IPS-NIHi7 (cell line): ENCODE measurements around the gene L3MBTL2.
"Not testable (repeated sequence)": the region's sequence is repeated elsewhere in the genome, so short reads cannot be mapped to it uniquely, and the experiment has no call there.

ENCODE experiments used
- DNase-seq: peaks from one replicate; pipeline ENCODE4 v3.0.0; 2012; ENCODE audit warnings: mixed read lengths; ENCODE audit errors: extremely low spot score

The L3MBTL2 gene

GRCh38 chr22:41204992-41205900 is at the start of gene L3MBTL2:
Gene L3MBTL2 (plus strand): TSS chr22:41205312. CDS start chr22:41205363, 51 bp downstream.
- DNase-seq = peak; percentile 100

GRCh38 chr22:41157083-41157482 is 48.0 kb upstream of the L3MBTL2 start:
- no peak for DNase-seq

DNA sequence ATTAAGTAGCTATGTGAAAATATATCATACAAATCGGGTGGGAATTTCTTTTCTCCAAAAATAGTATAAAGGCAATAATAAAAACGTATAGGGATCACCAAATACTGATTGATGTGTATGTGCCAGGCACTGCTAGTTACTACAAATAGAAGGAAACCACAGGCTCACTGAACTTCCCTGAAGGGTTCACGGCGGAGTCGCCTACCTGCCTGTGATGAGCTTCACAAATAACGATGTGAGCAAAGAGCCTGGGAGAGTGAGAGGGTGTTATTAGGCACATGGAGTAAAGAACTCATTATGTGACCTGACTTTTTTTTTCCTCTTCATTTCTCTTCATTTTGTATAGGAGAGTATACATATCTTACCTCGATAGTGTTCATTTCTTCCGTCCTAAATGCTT is 36.0 kb upstream of the L3MBTL2 start:
- no peak for DNase-seq

DNA sequence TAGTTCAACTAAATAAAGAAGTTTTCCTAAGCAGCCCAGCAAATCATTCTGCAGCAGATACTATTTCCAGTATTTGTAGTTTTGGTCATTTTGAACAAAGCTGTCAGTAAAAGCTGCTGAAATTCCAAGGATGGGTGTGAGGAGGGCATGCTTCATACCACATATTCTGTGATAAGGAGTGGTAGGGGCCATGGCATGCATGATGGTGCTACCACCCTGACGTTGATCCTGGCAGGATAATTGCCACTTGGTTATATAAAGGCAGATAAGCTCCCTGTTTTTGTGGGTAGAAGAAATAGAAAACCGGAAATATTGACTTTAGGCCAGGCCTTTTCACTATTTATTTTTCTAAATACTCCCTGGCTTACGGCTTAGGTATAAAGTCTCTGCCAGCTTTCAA is 33.1 kb upstream of the L3MBTL2 start:
- DNase-seq = no peak

DNA sequence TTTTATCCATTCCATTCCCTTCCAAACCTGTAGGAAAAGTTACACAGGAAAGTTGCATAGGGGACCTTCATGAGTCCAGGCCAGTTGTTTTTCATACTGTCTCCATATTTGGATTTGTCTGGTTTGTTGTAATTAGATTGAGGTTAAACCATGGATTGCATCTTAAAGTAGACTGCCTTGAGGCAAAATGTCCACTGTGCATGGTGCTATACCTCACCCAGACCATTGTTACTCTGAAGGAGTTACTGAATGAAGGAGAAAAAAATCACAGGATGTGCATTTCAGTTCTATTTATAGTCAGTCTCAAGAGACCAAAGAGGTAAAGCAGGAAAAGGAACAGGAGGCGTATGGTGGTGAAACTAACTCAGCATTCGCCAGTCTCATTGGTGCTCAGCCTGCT is 29.6 kb upstream of the L3MBTL2 start:
- DNase-seq = no peak

DNA sequence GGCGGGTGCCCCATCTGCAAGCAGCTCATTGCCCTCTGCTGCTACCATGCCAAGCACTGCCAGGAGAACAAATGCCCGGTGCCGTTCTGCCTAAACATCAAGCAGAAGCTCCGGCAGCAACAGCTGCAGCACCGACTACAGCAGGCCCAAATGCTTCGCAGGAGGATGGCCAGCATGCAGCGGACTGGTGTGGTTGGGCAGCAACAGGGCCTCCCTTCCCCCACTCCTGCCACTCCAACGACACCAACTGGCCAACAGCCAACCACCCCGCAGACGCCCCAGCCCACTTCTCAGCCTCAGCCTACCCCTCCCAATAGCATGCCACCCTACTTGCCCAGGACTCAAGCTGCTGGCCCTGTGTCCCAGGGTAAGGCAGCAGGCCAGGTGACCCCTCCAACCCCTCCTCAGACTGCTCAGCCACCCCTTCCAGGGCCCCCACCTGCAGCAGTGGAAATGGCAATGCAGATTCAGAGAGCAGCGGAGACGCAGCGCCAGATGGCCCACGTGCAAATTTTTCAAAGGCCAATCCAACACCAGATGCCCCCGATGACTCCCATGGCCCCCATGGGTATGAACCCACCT is 28.0 kb upstream of the L3MBTL2 start:
- no peak for DNase-seq

GRCh38 chr22:41177622-41178424 is 27.3 kb upstream of the L3MBTL2 start:
- DNase-seq = no peak

DNA sequence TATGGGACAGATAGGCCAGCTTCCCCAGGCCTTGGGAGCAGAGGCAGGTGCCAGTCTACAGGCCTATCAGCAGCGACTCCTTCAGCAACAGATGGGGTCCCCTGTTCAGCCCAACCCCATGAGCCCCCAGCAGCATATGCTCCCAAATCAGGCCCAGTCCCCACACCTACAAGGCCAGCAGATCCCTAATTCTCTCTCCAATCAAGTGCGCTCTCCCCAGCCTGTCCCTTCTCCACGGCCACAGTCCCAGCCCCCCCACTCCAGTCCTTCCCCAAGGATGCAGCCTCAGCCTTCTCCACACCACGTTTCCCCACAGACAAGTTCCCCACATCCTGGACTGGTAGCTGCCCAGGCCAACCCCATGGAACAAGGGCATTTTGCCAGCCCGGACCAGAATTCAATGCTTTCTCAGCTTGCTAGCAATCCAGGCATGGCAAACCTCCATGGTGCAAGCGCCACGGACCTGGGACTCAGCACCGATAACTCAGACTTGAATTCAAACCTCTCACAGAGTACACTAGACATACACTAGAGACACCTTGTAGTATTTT is 26.6 kb upstream of the L3MBTL2 start:
- no peak for DNase-seq

DNA sequence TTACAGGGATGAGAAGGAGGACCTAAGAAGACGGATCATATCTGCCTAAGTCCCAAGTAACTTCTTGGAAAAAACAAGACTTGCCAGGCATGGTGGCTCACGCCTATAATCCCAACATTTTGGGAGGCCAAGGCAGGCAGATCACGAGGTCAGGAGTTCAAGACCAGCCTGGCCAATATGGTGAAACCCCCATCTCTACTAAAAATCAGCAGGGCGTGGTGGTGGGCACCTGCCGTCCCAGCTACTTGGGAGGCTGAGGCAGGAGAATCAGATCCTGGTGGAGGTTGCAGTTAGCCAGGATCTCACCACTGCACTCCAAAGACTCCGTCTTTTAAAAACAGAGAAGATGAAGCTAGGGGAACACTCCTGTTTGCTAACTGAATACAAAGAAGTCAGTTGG is 24.8 kb upstream of the L3MBTL2 start:
- not testable (repeated sequence) for DNase-seq

GRCh38 chr22:41180926-41181325 is 24.2 kb upstream of the L3MBTL2 start:
- no peak for DNase-seq

GRCh38 chr22:41181349-41182241 is 23.5 kb upstream of the L3MBTL2 start:
- DNase-seq = no peak

- DNase-seq = no peak
Measured at GRCh38 chr22:41184679-41185078, 20.4 kb upstream of the L3MBTL2 start.

DNA sequence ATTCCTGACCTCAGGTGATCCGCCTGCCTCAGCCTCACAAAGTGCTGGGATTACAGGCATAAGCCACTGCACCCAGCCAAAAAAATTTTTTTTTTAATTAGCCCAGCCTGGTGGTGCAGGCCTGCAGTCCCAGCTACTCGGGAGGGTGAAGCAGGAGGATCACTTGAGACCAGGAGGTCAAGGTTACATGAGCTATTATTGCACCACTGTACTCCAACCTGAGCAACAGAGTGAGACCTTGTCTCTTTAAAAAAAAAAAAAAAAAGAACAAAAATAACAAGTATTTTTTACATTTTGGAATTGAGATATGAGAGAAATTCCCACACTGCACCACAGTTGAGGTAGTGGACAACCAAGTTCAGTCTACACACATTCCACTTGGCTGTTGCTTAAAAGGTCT is 13.6 kb upstream of the L3MBTL2 start:
- no peak for DNase-seq

- DNase-seq = no peak
Measured at GRCh38 chr22:41193829-41194228, 11.3 kb upstream of the L3MBTL2 start.

GRCh38 chr22:41197038-41197972 is 7.8 kb upstream of the L3MBTL2 start:
- peak; percentile 93 for DNase-seq

DNA sequence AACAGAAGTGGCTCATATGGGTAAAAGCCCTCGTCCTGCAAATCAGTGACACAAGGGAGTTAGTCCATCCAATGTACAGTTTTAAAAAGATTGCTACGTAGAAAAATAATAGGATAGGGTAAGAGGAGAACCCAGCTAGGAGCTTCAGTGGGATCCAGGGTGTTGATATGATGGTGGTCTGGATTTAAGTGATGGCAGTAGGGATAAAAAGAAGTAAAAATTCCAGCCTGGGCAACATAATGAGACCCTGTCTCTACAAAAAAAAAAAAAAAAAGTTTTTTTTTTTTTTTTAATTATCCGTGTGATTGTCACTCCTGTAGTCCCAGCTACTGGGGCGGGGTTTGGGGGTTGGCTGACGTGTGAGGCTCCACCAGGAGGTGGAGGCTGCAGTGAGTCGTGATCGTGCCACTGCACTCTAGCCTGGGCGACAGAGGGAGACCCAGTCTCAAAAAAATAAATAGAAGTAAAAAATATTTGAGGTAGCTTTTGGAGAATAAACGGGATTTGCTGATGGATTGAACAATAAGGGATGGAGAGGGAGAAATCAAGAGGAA is 7.0 kb upstream of the L3MBTL2 start:
- no peak for DNase-seq

GRCh38 chr22:41201141-41201540 is 4.0 kb upstream of the L3MBTL2 start:
- DNase-seq = no peak

DNA sequence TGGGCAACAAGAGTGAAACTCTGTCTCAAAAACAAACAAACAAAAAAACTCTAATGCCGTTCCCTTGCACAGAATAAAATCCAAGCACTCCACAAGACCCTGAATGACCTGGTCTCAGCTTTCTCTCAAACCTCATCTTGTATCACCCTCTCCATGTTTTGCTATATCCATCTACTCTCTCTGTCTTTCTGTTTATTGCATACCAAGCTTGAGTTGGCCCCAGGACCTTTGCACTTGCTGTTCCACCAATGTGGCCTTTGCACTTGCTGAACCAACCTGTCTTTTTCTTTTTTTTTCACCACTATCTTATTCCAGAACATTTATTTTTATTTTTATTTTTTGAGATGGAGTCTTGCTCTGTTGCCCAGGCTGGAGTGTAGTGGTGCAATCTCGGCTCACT is 2.0 kb upstream of the L3MBTL2 start:
- DNase-seq = no peak

DNA sequence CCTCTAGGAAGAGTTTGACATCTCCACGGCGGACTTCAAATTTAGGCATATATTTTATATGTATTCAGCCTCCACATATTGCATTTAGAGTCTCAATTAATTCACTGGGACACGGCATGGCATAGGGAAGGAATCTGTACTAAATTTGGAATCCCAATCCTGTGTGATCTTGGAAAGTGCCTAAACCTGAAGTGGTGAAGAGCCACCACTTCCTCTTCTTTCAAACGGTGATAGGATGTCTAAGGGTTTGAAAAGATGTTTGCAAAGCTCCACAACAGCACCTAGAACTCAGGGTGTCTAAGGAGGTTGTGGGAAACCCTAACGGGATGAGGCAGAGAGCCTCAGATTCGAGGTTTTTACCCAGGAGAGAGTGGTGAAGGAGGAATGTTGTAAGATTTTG is 1.0 kb upstream of the L3MBTL2 start:
- no peak for DNase-seq

DNA sequence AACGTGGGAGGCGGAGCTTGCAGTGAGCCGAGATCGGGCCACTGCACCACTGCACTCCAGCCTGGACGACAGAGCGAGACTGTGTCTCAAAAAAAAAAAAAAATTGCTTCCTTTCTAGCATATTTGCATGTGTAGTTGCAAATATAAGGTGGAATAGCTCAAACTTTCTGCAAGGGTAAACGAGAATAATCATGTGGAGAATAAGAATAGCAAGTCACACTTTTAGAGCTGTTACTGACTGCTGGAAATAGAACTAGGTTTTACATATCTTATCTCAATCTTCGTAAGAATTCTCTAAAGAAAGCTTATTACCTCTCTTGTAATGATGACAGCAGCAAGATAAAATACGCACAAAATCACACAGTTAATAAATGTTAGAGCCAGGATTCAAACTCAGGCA is 1.6 kb downstream of the L3MBTL2 start:
- DNase-seq = no peak
